Mesendoderm (in vitro differentiated cells): ENCODE measurements around the gene PNMA8A.
"Not testable (repeated sequence)": the region's sequence is repeated elsewhere in the genome, so short reads cannot be mapped to it uniquely, and the experiment has no call there.

Source experiments
- DNase-seq: peaks from one replicate; pipeline ENCODE4 v3.0.0; 2013
- H2AK5ac ChIP-seq: 2 replicates; pipeline ENCODE4 v1.6.1; 2013; ENCODE audit warnings: low read length, inconsistent platforms
- H2BK120ac ChIP-seq: 2 replicates; pipeline ENCODE4 v1.6.1; 2013; ENCODE audit warnings: low read depth, mild to moderate bottlenecking, low read length, moderate library complexity, mixed read lengths
- H2BK15ac ChIP-seq: replicated peaks from 2 replicates; pipeline ENCODE4 v1.6.1; 2013; ENCODE audit warnings: low read depth, mild to moderate bottlenecking, moderate library complexity
- H2BK5ac ChIP-seq: 2 replicates; pipeline ENCODE4 v1.6.1; 2013; ENCODE audit warnings: low read length, inconsistent platforms
- H3K18ac ChIP-seq: 2 replicates; pipeline ENCODE4 v1.6.1; 2013; ENCODE audit warnings: mild to moderate bottlenecking, low read length, mixed read lengths
- H3K23ac ChIP-seq: one replicate; pipeline ENCODE4 v1.6.1; 2013; ENCODE audit warnings: low read length
- H3K27ac ChIP-seq: 2 replicates; pipeline ENCODE4 v1.5.1; 2013; ENCODE audit warnings: low read depth, mild to moderate bottlenecking, inconsistent platforms, low read length, moderate library complexity
- H3K27me3 ChIP-seq: 2 replicates; pipeline ENCODE4 v1.6.1; 2013; ENCODE audit warnings: low read length, control low read depth, mild to moderate bottlenecking, inconsistent platforms; ENCODE audit not compliant: insufficient read depth, poor library complexity
- H3K36me3 ChIP-seq: 2 replicates; pipeline ENCODE4 v1.6.1; 2013; ENCODE audit warnings: low read length, inconsistent platforms; ENCODE audit not compliant: control insufficient read depth, insufficient read depth
- H3K4ac ChIP-seq: one replicate; pipeline ENCODE4 v1.6.1; 2013; ENCODE audit warnings: low read depth, mild to moderate bottlenecking, low read length, moderate library complexity
- H3K4me1 ChIP-seq: 2 replicates; pipeline ENCODE4 v1.6.1; 2013; ENCODE audit warnings: low read depth, low read length, inconsistent platforms; ENCODE audit not compliant: control insufficient read depth
- H3K4me2 ChIP-seq: 2 replicates; pipeline ENCODE4 v1.6.1; 2013; ENCODE audit warnings: low read length
- H3K4me3 ChIP-seq: 2 replicates; pipeline ENCODE4 v1.5.1; 2013; ENCODE audit warnings: mild to moderate bottlenecking, low read length
- H3K56ac ChIP-seq: one replicate; pipeline ENCODE4 v1.6.1; 2013; ENCODE audit warnings: low read length
- H3K79me1 ChIP-seq: 2 replicates; pipeline ENCODE4 v1.6.1; 2013; ENCODE audit warnings: low read length, inconsistent platforms
- H3K79me2 ChIP-seq: 2 replicates; pipeline ENCODE4 v1.6.1; 2013; ENCODE audit warnings: mild to moderate bottlenecking, low read length; ENCODE audit not compliant: control insufficient read depth, insufficient read depth
- H3K9ac ChIP-seq: 2 replicates; pipeline ENCODE4 v1.6.1; 2013; ENCODE audit warnings: low read length, inconsistent platforms
- H4K5ac ChIP-seq: one replicate; pipeline ENCODE4 v1.6.1; 2013; ENCODE audit warnings: low read length
- H4K8ac ChIP-seq: one replicate; pipeline ENCODE4 v1.6.1; 2013; ENCODE audit warnings: low read depth, mild to moderate bottlenecking, control low read depth, low read length, moderate library complexity
- WGBS: extraction: QIAGEN DNeasy Blood & Tissue Kit; methylation state at CpG from one replicate; pipeline ENCODE4 v1.1.7; 2013; ENCODE audit warnings: low lambda C conversion rate, missing lambda C conversion rate; ENCODE audit not compliant: insufficient coverage; ENCODE audit errors: extremely low coverage; 5-methylcytosine and 5-hydroxymethylcytosine counted together

The PNMA8A gene

GRCh38 chr19:46442808-46443450 lies 28.4 kb downstream of the PNMA8A start:
- Histone ChIP-seq H2BK15ac (no peak overlapping the region), H3K4me1 (no peaks in the 10 kb centered on the region), H2BK5ac (no peak overlapping the region), H3K4ac (no peak overlapping the region), H3K79me2 (no peaks in the 10 kb centered on the region), H3K27me3 (no peaks in the 10 kb centered on the region), H4K8ac (no peak overlapping the region), H3K79me1 (no peaks in the 10 kb centered on the region), H3K56ac (no peak overlapping the region), H3K4me2 (no peak overlapping the region), H2BK120ac (no peak overlapping the region), H3K9ac (no peak overlapping the region), H2AK5ac (no peak overlapping the region), H3K36me3 (no peaks in the 10 kb centered on the region), H3K18ac (no peak overlapping the region), H3K4me3 (no peak overlapping the region), H3K23ac (no peak overlapping the region), H4K5ac (no peak overlapping the region), H3K27ac (no peak overlapping the region)
- no CpG with 5 or more reads among the region's 8 CpGs for WGBS
- DNase-seq: no peak

GRCh38 chr19:46441866-46442265 lies 29.5 kb downstream of the PNMA8A start:
- Histone ChIP-seq H4K8ac (no peak overlapping the region), H3K79me1 (no peaks in the 10 kb centered on the region), H3K79me2 (no peaks in the 10 kb centered on the region), H3K56ac (no peak overlapping the region), H3K4me2 (no peak overlapping the region), H4K5ac (no peak overlapping the region), H2BK15ac (no peak overlapping the region), H2BK5ac (no peak overlapping the region), H3K18ac (no peak overlapping the region), H3K4me1 (no peaks in the 10 kb centered on the region), H2AK5ac (no peak overlapping the region), H3K27ac (no peak overlapping the region), H3K4me3 (no peak overlapping the region), H3K4ac (no peak overlapping the region), H3K27me3 (no peaks in the 10 kb centered on the region), H3K36me3 (no peaks in the 10 kb centered on the region), H3K9ac (no peak overlapping the region), H2BK120ac (no peak overlapping the region), H3K23ac (no peak overlapping the region)
- no CpG with 5 or more reads among the region's 1 CpG for WGBS
- no peak for DNase-seq

- H2BK15ac ChIP-seq, H3K4me2 ChIP-seq, H3K9ac ChIP-seq, H3K36me3 ChIP-seq, H3K79me1 ChIP-seq, H4K5ac ChIP-seq, H3K4ac ChIP-seq, H3K27ac ChIP-seq, H3K18ac ChIP-seq, H2BK120ac ChIP-seq, H2AK5ac ChIP-seq, H2BK5ac ChIP-seq, H3K23ac ChIP-seq, H3K4me3 ChIP-seq, H3K56ac ChIP-seq, DNase-seq, H3K27me3 ChIP-seq, H4K8ac ChIP-seq, H3K4me1 ChIP-seq, H3K79me2 ChIP-seq: not testable (repeated sequence)
- WGBS: no CpG with 5 or more reads among the region's 4 CpGs
Measured at GRCh38 chr19:46435689-46436088, 35.7 kb downstream of the PNMA8A start.

- Histone ChIP-seq H2BK5ac (no peak overlapping the region), H3K79me1 (no peaks in the 10 kb centered on the region), H3K4me3 (no peak overlapping the region), H3K27me3 (no peaks in the 10 kb centered on the region), H3K9ac (no peak overlapping the region), H3K79me2 (no peaks in the 10 kb centered on the region), H4K5ac (no peak overlapping the region), H3K27ac (no peak overlapping the region), H3K56ac (no peak overlapping the region), H3K23ac (no peak overlapping the region), H3K36me3 (no peaks in the 10 kb centered on the region), H3K4me2 (no peak overlapping the region), H2AK5ac (no peak overlapping the region), H2BK15ac (no peak overlapping the region), H4K8ac (no peak overlapping the region), H2BK120ac (no peak overlapping the region), H3K4ac (no peak overlapping the region), H3K18ac (no peak overlapping the region), H3K4me1 (no peaks in the 10 kb centered on the region)
- no peak for DNase-seq
- WGBS: no CpG with 5 or more reads among the region's 6 CpGs
Measured at GRCh38 chr19:46435009-46435408, 36.4 kb downstream of the PNMA8A start.

GRCh38 chr19:46433470-46433869 lies 37.9 kb downstream of the PNMA8A start:
- not testable (repeated sequence) for H2BK5ac ChIP-seq, H3K4me2 ChIP-seq, DNase-seq, H3K9ac ChIP-seq, H4K5ac ChIP-seq, H3K4me1 ChIP-seq, H3K4ac ChIP-seq, H2BK15ac ChIP-seq, H3K4me3 ChIP-seq, H2AK5ac ChIP-seq, H2BK120ac ChIP-seq, H3K56ac ChIP-seq, H3K36me3 ChIP-seq, H3K27ac ChIP-seq, H3K79me1 ChIP-seq, H3K27me3 ChIP-seq, H3K18ac ChIP-seq, H4K8ac ChIP-seq, H3K79me2 ChIP-seq, H3K23ac ChIP-seq
- no CpG with 5 or more reads among the region's 7 CpGs for WGBS

GRCh38 chr19:46431824-46432223 lies 39.5 kb downstream of the PNMA8A start:
- Histone ChIP-seq H3K23ac (no peak overlapping the region), H4K5ac (no peak overlapping the region), H3K27ac (no peak overlapping the region), H3K27me3 (no peaks in the 10 kb centered on the region), H3K4ac (no peak overlapping the region), H4K8ac (no peak overlapping the region), H3K4me2 (no peak overlapping the region), H2BK120ac (no peak overlapping the region), H2BK15ac (no peak overlapping the region), H2AK5ac (no peak overlapping the region), H3K79me2 (no peaks in the 10 kb centered on the region), H3K79me1 (no peaks in the 10 kb centered on the region), H3K9ac (no peak overlapping the region), H3K4me1 (no peaks in the 10 kb centered on the region), H3K18ac (no peak overlapping the region), H3K56ac (no peak overlapping the region), H2BK5ac (no peak overlapping the region), H3K4me3 (no peak overlapping the region), H3K36me3 (no peaks in the 10 kb centered on the region)
- WGBS: no CpG with 5 or more reads among the region's 10 CpGs
- peak; percentile 64 for DNase-seq
